HepG2 (cell line): Measurements from ENCODE around the gene NLE1. TPM values are rescaled to one million over a fixed set of nuclear protein-coding genes. Genes with fewer than 3 reads are reported as not detected.

Source experiments
- ARNTL ChIP-seq: sonication (generic); formaldehyde crosslinking; IDR thresholded peaks from 2 replicates; pipeline ENCODE4 v1.4.0; 2020; ENCODE audit warnings: mild to moderate bottlenecking, missing genetic modification reagents
- ETV5 ChIP-seq: IDR thresholded peaks from 2 replicates; pipeline ENCODE4 v1.6.1; 2018; ENCODE audit warnings: missing biosample characterization, missing genetic modification reagents, inconsistent platforms, borderline replicate concordance
- GFI1 ChIP-seq: sonication (generic); formaldehyde crosslinking; IDR thresholded peaks from 2 replicates; pipeline ENCODE4 v1.5.0; 2020; ENCODE audit warnings: missing genetic modification reagents, mild to moderate bottlenecking, borderline replicate concordance
- GPN1 ChIP-seq: sonication (generic); formaldehyde crosslinking; IDR thresholded peaks from 2 replicates; pipeline ENCODE4 v1.5.1; 2020; ENCODE audit warnings: missing genetic modification reagents, borderline replicate concordance
- HOXA5 ChIP-seq: sonication (generic); formaldehyde crosslinking; IDR thresholded peaks from 2 replicates; pipeline ENCODE4 v1.4.0; 2020; ENCODE audit warnings: missing genetic modification reagents
- MLXIP ChIP-seq: sonication (generic); formaldehyde crosslinking; IDR thresholded peaks from 2 replicates; pipeline ENCODE4 v1.9.0; 2021; ENCODE audit warnings: missing genetic modification reagents, borderline replicate concordance
- NCOA2 ChIP-seq: sonication (generic); formaldehyde crosslinking; IDR thresholded peaks from 2 replicates; pipeline ENCODE4 v1.8.0; 2022; ENCODE audit warnings: inconsistent platforms
- RBFOX2 ChIP-seq: fragments of 200-400 bp; formaldehyde crosslinking; IDR thresholded peaks from 2 replicates; pipeline ENCODE4 v1.6.1; 2017; ENCODE audit warnings: low read depth, mild to moderate bottlenecking, low read length
- ZBTB38 ChIP-seq: sonication (generic); formaldehyde crosslinking; IDR thresholded peaks from 2 replicates; pipeline ENCODE4 v1.5.1; 2020; ENCODE audit warnings: mild to moderate bottlenecking, missing genetic modification reagents
- ZNF558 ChIP-seq: sonication (generic); formaldehyde crosslinking; IDR thresholded peaks from 2 replicates; pipeline ENCODE4 v1.9.0; 2022; ENCODE audit warnings: mild to moderate bottlenecking, missing genetic modification reagents, borderline replicate concordance
- ZNF792 ChIP-seq: IDR thresholded peaks from 2 replicates; pipeline ENCODE4 v1.6.1; 2016
- ZNF879 ChIP-seq: sonication (generic); formaldehyde crosslinking; IDR thresholded peaks from 2 replicates; pipeline ENCODE4 v1.8.1; 2023; ENCODE audit warnings: missing genetic modification reagents
- ZSCAN29 ChIP-seq: sonication (generic); formaldehyde crosslinking; conservative IDR thresholded peaks from 2 replicates; pipeline ENCODE4 v1.4.0; 2020; ENCODE audit warnings: mild to moderate bottlenecking, missing genetic modification reagents
- polyA plus RNA-seq, 8 experiments: library from polyadenylated mRNA; depleted of rRNA in 3 of 8; stranded (reverse) in 7 of 8; unstranded in 1 of 8; fragments of >200 nt; fragmentation: Illumina TruSeq in 4 of 8; extraction: Trizol in 4 of 8; gene quantifications; 2 replicates each; pipeline versions ENCODE4 v1.2.1 to v1.2.3, GENCODE V29; 2011 to 2016; ENCODE audit warnings: low read depth in 4 of 8, missing spikeins in 1 of 8, mixed read lengths in 1 of 8; ENCODE audit not compliant: insufficient read depth in 1 of 8
- total RNA-seq, 5 experiments: library from RNA; depleted of rRNA; stranded (reverse); fragments of >200 nt; fragmentation: Illumina TruSeq; extraction: Trizol; gene quantifications; 2 replicates each; pipeline ENCODE4 v1.2.3, GENCODE V29; 2016; ENCODE audit warnings: low read depth in 1 of 5
- TF ChIP-seq, protein P1 (sequence below), 2 experiments: sonication (generic) in 1 of 2; formaldehyde crosslinking in 1 of 2; IDR thresholded peaks; 2 replicates each; pipeline versions ENCODE4 v1.4.0 to v1.6.1; 2018 to 2020; ENCODE audit warnings: missing genetic modification reagents in 2 of 2, borderline replicate concordance in 1 of 2, low read depth in 1 of 2, mild to moderate bottlenecking in 1 of 2, missing biosample characterization in 1 of 2
- TF ChIP-seq, protein P2 (sequence below): sonication (generic); formaldehyde crosslinking; IDR thresholded peaks from 2 replicates; pipeline ENCODE4 v1.5.0; 2020; ENCODE audit warnings: mild to moderate bottlenecking, missing genetic modification reagents
- TF ChIP-seq, protein P3 (sequence below): sonication (generic); IDR thresholded peaks from 2 replicates; pipeline ENCODE4 v1.6.1; 2016; ENCODE audit warnings: low read depth, borderline replicate concordance

Gene NLE1
- total and polyA plus RNA-seq, 2 of the 13 experiments (the other 11 are each of a cell fraction or from before 2014, with no cell fraction given), result 20.3 to 34.5 TPM

DNA sequence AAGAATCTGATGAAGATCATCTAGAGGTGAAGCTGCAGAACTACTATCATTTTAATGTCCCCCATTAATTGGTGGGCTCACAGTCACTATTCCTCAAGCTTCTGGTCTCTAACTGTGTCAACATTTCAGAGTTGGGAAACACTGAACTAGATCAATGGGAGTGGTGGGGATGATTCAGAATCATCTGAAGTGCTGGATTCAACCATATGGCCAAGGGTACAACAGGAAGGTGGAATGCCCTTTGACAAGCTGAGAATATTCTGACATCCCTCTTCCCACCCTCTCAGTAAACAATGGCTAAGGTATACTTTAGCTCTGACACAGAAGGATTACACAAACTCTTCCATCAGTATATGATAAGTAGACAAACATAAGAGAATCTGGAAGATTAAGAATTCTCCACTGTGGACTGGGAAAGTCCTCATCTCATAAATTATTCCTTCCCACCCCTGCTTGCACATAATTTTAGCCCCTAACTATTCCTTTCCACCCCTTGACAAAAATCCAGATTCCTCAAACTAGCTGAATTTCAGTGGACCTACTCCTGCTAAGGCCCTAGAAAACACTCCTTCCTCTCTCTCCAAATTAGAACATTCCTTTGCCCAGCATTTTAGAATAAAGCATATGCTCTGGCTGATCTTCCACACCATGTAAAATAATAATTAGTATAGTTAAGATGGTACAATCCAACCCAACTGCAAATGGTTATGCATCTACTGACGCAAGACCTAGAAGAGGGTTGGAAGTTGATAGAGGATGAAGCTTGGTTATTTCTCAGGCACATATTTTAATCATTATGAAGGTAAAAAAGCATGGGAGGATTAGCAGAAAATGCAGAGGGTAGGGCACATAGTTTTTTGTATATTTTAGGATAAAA lies 62.3 kb downstream of the NLE1 start (continued):
- TF ChIP-seq ARNTL (CRISPR knock-in tag) (no peak), MLXIP (CRISPR knock-in tag) (no peak), ZNF792 (CRISPR knock-in tag) (0 out of 2 replicates have a peak, but pooled peaks have one; percentile 41), ZSCAN29 (CRISPR knock-in tag) (no peak), GFI1 (CRISPR knock-in tag) (no peak; the same call in 1 of the 2 replicates), ETV5 (CRISPR knock-in tag) (peak; percentile 85), RBFOX2 (no peak), ZNF879 (CRISPR knock-in tag) (no peak), HOXA5 (CRISPR knock-in tag) (no peak), ZBTB38 (no peak), GPN1 (CRISPR knock-in tag) (no peak), NCOA2 (CRISPR knock-in tag) (peak; percentile 51; the same call in 1 of the 2 replicates), ZNF558 (CRISPR knock-in tag) (no peak)
- TF ChIP-seq, protein P1, sequence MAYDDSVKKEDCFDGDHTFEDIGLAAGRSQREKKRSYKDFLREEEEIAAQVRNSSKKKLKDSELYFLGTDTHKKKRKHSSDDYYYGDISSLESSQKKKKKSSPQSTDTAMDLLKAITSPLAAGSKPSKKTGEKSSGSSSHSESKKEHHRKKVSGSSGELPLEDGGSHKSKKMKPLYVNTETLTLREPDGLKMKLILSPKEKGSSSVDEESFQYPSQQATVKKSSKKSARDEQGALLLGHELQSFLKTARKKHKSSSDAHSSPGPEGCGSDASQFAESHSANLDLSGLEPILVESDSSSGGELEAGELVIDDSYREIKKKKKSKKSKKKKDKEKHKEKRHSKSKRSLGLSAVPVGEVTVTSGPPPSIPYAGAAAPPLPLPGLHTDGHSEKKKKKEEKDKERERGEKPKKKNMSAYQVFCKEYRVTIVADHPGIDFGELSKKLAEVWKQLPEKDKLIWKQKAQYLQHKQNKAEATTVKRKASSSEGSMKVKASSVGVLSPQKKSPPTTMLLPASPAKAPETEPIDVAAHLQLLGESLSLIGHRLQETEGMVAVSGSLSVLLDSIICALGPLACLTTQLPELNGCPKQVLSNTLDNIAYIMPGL (CRISPR knock-in tag; IDR thresholded peaks at IDR 0.05; ENCODE audit: borderline replicate concordance in 1 of 2, low read depth in 1 of 2), result 0 out of 4 replicates have a peak, but pooled peaks of 1 of the 2 experiments have one; percentile 32
- TF ChIP-seq, protein P2, sequence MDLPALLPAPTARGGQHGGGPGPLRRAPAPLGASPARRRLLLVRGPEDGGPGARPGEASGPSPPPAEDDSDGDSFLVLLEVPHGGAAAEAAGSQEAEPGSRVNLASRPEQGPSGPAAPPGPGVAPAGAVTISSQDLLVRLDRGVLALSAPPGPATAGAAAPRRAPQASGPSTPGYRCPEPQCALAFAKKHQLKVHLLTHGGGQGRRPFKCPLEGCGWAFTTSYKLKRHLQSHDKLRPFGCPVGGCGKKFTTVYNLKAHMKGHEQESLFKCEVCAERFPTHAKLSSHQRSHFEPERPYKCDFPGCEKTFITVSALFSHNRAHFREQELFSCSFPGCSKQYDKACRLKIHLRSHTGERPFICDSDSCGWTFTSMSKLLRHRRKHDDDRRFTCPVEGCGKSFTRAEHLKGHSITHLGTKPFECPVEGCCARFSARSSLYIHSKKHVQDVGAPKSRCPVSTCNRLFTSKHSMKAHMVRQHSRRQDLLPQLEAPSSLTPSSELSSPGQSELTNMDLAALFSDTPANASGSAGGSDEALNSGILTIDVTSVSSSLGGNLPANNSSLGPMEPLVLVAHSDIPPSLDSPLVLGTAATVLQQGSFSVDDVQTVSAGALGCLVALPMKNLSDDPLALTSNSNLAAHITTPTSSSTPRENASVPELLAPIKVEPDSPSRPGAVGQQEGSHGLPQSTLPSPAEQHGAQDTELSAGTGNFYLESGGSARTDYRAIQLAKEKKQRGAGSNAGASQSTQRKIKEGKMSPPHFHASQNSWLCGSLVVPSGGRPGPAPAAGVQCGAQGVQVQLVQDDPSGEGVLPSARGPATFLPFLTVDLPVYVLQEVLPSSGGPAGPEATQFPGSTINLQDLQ (CRISPR knock-in tag), result no peak
- TF ChIP-seq, protein P3, sequence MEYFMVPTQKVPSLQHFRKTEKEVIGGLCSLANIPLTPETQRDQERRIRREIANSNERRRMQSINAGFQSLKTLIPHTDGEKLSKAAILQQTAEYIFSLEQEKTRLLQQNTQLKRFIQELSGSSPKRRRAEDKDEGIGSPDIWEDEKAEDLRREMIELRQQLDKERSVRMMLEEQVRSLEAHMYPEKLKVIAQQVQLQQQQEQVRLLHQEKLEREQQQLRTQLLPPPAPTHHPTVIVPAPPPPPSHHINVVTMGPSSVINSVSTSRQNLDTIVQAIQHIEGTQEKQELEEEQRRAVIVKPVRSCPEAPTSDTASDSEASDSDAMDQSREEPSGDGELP, result peak; percentile 85
